ENCODE results near the gene DTYMK.
A peak's percentile ranks its signal among the peaks of the same experiment; 100 is the strongest.

DTYMK gene

GRCh38 chr2:241702155-241703031 is 15.8 kb upstream of the DTYMK start:
- TF ChIP-seq MYC (IDR thresholded peaks at IDR 0.05; ENCODE audit: low read depth, low read length) (peak; percentile 35; the same call in 1 of the 2 replicates), MAX (IDR thresholded peaks at IDR 0.05; ENCODE audit: low read depth, low read length) (peak; percentile 14; the same call in 1 of the 2 replicates), POLR2A (IDR thresholded peaks at IDR 0.05; ENCODE audit: extremely low read depth, insufficient read length) (no peak), CTCF (IDR thresholded peaks at IDR 0.05; ENCODE audit: low read depth, low read length) (peak; percentile 54)
- peak; percentile 90 for DNase-seq (ENCODE audit: low read depth)
- H3K4me3 ChIP-seq (ENCODE audit: low read depth, low read length), result peak overlapping the region; percentile 65

- TF ChIP-seq CTCF (IDR thresholded peaks at IDR 0.05; ENCODE audit: low read depth, low read length) (no peak), POLR2A (IDR thresholded peaks at IDR 0.05; ENCODE audit: extremely low read depth, insufficient read length) (peak; percentile 82), MAX (IDR thresholded peaks at IDR 0.05; ENCODE audit: low read depth, low read length) (peak; percentile 88), MYC (IDR thresholded peaks at IDR 0.05; ENCODE audit: low read depth, low read length) (peak; percentile 96)
- peak; percentile 96 for DNase-seq (ENCODE audit: low read depth)
- peak within 1 kb of the TSS; percentile 71 for H3K4me3 ChIP-seq (ENCODE audit: low read depth, low read length)
Measured at GRCh38 chr2:241701399-241702154, 15.0 kb upstream of the DTYMK start, which contains the start of gene ING5. Gene ING5, plus strand, starts transcription at chr2:241702039. Its CDS starts 27 bp downstream, at chr2:241702066.

GRCh38 chr2:241701149-241701398 is 14.5 kb upstream of the DTYMK start:
- no peak for DNase-seq (ENCODE audit: low read depth)
- H3K4me3 ChIP-seq (ENCODE audit: low read depth, low read length), result peak overlapping the region; percentile 71
- TF ChIP-seq MAX (IDR thresholded peaks at IDR 0.05; ENCODE audit: low read depth, low read length) (peak; percentile 95), CTCF (IDR thresholded peaks at IDR 0.05; ENCODE audit: low read depth, low read length) (peak; percentile 38), POLR2A (IDR thresholded peaks at IDR 0.05; ENCODE audit: extremely low read depth, insufficient read length) (no peak), MYC (IDR thresholded peaks at IDR 0.05; ENCODE audit: low read depth, low read length) (no peak; the same call in 1 of the 2 replicates)

GRCh38 chr2:241695651-241696050 is 9.0 kb upstream of the DTYMK start:
- no peak overlapping the region for H3K4me3 ChIP-seq (ENCODE audit: low read depth, low read length)
- TF ChIP-seq MYC (IDR thresholded peaks at IDR 0.05; ENCODE audit: low read depth, low read length), result no peak
- no peak for DNase-seq (ENCODE audit: low read depth)

- DNase-seq (ENCODE audit: low read depth), result no peak
- no peak for TF ChIP-seq MAX (IDR thresholded peaks at IDR 0.05; ENCODE audit: low read depth, low read length)
- TF ChIP-seq POLR2A (IDR thresholded peaks at IDR 0.05; ENCODE audit: extremely low read depth, insufficient read length), result no peak
- TF ChIP-seq MYC (IDR thresholded peaks at IDR 0.05; ENCODE audit: low read depth, low read length), result no peak
- TF ChIP-seq CTCF (IDR thresholded peaks at IDR 0.05; ENCODE audit: low read depth, low read length), result no peak
- H3K4me3 ChIP-seq (ENCODE audit: low read depth, low read length), result no peak overlapping the region
Measured at GRCh38 chr2:241692448-241692847, 5.8 kb upstream of the DTYMK start.

GRCh38 chr2:241690202-241690717 is 3.6 kb upstream of the DTYMK start:
- TF ChIP-seq MAX (IDR thresholded peaks at IDR 0.05; ENCODE audit: low read depth, low read length) (no peak), MYC (IDR thresholded peaks at IDR 0.05; ENCODE audit: low read depth, low read length) (no peak), CTCF (IDR thresholded peaks at IDR 0.05; ENCODE audit: low read depth, low read length) (no peak), POLR2A (IDR thresholded peaks at IDR 0.05; ENCODE audit: extremely low read depth, insufficient read length) (no peak)
- DNase-seq (ENCODE audit: low read depth), result no peak
- H3K4me3 ChIP-seq (ENCODE audit: low read depth, low read length), result no peak overlapping the region

All from NB4 (cell line).